Measurements from ENCODE around the gene SLC12A3.
"Not testable (repeated sequence)": the region's sequence is repeated elsewhere in the genome, so short reads cannot be mapped to it uniquely, and the experiment has no call there.

Gene SLC12A3

DNA sequence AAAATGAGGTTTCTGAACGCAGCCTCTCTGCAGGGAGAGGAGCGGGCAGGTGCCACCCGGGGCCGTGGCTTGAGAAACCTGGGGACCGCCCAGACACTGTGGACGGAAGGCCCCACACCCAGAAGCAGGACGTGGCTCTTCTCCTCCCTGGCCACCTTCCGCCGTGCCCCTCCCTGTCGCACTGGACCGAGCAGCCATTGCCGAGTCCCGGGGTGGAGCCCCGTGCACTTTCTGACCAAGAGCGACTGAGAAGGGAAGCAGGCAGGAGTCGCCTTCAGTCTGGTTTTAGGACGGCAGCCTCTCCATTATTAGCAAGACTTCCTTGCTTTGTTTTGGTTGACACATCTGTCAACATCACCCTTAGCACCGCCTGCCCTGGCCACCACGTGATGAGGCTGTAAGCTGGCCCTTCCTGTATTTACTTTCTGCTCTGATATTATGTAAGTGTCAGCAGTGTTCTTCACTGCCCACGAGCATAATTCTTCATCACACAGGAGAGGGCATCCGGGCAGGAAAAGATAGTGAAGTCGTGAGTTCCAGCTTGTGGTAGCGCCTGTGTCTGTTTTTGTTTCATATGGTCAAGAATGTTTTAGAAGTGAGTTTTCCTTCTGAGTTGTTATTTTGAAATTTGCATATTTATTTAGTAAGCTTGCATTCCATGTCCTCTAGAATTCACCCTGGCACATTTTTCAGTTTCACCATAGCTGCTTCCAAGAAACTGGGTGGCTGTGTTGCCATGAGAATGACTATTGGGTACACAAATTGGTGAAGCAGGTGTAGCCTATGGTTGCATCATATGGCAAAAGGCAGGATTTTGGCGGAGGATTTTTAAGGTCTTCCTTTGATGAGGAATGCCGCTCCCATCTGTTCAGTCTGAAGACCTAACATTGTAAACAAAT, 68.0 kb downstream of the SLC12A3 start:
- H2AFZ ChIP-seq = peak overlapping the region; percentile 87
- no peaks in the 10 kb centered on the region for H3K9me3 ChIP-seq (ENCODE audit: control insufficient read depth, low read length)
- H3K79me2 ChIP-seq = peaks cover 30% of the 10 kb centered on the region
- H3K36me3 ChIP-seq (ENCODE audit: control insufficient read depth, insufficient read depth, low read length) = no peaks in the 10 kb centered on the region
- H3K4me2 ChIP-seq (ENCODE audit: low read length) = peak overlapping the region; percentile 79
- peak overlapping the region; percentile 96 for H3K4me3 ChIP-seq (ENCODE audit: low read depth, low read length)
- H3K4me1 ChIP-seq = peaks cover 14% of the 10 kb centered on the region
- TF ChIP-seq, protein P1, sequence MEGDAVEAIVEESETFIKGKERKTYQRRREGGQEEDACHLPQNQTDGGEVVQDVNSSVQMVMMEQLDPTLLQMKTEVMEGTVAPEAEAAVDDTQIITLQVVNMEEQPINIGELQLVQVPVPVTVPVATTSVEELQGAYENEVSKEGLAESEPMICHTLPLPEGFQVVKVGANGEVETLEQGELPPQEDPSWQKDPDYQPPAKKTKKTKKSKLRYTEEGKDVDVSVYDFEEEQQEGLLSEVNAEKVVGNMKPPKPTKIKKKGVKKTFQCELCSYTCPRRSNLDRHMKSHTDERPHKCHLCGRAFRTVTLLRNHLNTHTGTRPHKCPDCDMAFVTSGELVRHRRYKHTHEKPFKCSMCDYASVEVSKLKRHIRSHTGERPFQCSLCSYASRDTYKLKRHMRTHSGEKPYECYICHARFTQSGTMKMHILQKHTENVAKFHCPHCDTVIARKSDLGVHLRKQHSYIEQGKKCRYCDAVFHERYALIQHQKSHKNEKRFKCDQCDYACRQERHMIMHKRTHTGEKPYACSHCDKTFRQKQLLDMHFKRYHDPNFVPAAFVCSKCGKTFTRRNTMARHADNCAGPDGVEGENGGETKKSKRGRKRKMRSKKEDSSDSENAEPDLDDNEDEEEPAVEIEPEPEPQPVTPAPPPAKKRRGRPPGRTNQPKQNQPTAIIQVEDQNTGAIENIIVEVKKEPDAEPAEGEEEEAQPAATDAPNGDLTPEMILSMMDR (IDR thresholded peaks at IDR 0.05) = peak; percentile 5
- H3K9ac ChIP-seq = peak overlapping the region; percentile 99
- H3K27me3 ChIP-seq (ENCODE audit: control insufficient read depth, insufficient read depth, low read length) = no peaks in the 10 kb centered on the region
- peak overlapping the region; percentile 100 for H3K27ac ChIP-seq

DNA sequence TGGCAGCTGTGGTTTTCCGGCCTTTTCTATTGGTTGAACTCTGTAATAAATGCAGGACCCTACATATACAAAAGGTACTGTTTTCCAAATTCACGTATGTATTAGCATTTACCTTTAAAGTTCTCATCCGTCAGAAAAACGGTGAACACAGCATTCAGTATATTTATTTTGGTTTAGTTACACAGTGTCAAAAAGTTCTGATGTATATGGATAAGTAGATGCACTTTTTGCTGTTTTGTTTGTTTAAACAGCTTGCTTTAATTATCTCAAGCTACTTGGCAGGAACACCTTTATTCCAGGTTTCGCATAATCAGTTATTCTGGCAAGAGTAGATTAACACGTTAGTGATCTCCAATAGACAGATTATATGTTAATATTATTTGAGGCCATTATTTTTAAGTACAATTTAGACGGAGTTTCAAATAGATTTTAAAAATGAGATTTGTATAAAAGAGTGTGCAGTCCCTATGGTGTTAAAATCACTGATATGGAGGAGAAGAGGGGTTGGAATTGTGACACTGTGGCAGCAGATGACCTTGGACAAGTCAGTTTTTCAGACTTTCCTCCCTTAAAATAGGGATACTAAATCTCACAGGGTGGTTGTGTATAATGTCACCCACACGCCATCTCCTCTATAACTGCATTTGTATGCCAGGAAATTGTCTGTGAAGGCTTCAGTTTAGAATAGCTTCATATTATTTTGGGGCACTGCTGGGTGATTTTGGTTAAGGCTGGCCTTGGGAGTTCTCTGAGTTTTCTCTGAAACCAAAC, 69.0 kb downstream of the SLC12A3 start:
- H3K4me1 ChIP-seq = peaks cover 14% of the 10 kb centered on the region

DNA sequence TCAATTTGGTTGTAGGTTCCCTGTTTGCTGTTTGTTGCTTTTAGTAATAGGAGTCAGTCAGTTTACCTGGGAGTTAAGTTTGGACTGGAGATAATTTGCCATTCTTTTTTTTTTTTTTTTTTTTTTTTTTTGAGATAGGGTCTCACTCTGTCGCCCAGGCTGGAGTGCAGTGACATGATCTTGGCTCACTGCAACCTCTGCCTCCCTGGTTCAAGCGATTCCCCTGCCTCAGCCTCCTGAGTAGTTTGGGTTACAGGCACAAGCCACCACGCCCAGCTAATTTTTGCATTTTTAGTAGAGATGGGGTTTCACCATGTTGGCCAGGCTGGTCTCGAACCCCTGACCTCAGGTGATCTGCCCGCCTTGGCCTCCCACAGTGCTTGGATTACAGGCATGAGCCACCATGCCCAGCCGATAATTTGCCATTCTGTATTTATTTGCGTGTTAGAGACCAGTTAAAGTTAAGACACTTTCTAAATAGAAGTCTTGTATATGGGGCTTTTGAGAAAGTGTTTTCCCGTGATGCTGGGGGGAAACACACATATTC, 69.7 kb downstream of the SLC12A3 start:
- Histone ChIP-seq H3K79me2 (peaks cover 36% of the 10 kb centered on the region), H3K4me2 (ENCODE audit: low read length) (peak overlapping the region; percentile 79), H3K4me3 (ENCODE audit: low read depth, low read length) (peak overlapping the region; percentile 96), H3K4me1 (peaks cover 14% of the 10 kb centered on the region), H3K27ac (peak overlapping the region; percentile 100)
- not testable (repeated sequence) for H3K9me3 ChIP-seq (ENCODE audit: control insufficient read depth, low read length); H2AFZ ChIP-seq; H3K36me3 ChIP-seq (ENCODE audit: control insufficient read depth, insufficient read depth, low read length); H3K9ac ChIP-seq; H3K27me3 ChIP-seq (ENCODE audit: control insufficient read depth, insufficient read depth, low read length)

More for the DNA sequence above, 69.0 kb downstream of the SLC12A3 start:
- H3K36me3 ChIP-seq (ENCODE audit: control insufficient read depth, insufficient read depth, low read length) = no peaks in the 10 kb centered on the region
- no peak overlapping the region for H2AFZ ChIP-seq
- H3K79me2 ChIP-seq = peaks cover 36% of the 10 kb centered on the region
- H3K27ac ChIP-seq = peak overlapping the region; percentile 100
- H3K4me3 ChIP-seq (ENCODE audit: low read depth, low read length) = peak overlapping the region; percentile 96
- TF ChIP-seq, protein P1 (IDR thresholded peaks at IDR 0.05) = no peak
- H3K9ac ChIP-seq = peak overlapping the region; percentile 19
- no peaks in the 10 kb centered on the region for H3K9me3 ChIP-seq (ENCODE audit: control insufficient read depth, low read length)
- peak overlapping the region; percentile 79 for H3K4me2 ChIP-seq (ENCODE audit: low read length)
- H3K27me3 ChIP-seq (ENCODE audit: control insufficient read depth, insufficient read depth, low read length) = no peaks in the 10 kb centered on the region

DNA sequence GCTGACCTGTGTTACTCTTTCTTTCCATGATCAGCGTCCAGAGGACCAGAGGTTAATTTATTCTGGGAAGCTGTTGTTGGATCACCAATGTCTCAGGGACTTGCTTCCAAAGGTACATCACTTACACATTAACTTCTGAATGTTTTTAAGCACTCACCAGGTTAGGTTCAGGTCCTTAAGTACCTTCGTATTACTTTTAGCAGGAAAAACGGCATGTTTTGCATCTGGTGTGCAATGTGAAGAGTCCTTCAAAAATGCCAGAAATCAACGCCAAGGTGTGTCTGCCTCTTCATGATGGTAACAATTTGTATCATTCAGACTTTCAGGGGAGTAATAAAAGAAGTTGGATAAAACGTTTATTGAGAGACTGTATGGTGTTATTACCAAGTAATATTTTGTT, 70.2 kb downstream of the SLC12A3 start:
- Histone ChIP-seq H3K4me2 (ENCODE audit: low read length) (peak overlapping the region; percentile 63), H3K4me1 (peaks cover 14% of the 10 kb centered on the region), H3K4me3 (ENCODE audit: low read depth, low read length) (peak overlapping the region; percentile 51), H3K9me3 (ENCODE audit: control insufficient read depth, low read length) (no peaks in the 10 kb centered on the region), H3K36me3 (ENCODE audit: control insufficient read depth, insufficient read depth, low read length) (no peaks in the 10 kb centered on the region), H3K27me3 (ENCODE audit: control insufficient read depth, insufficient read depth, low read length) (no peaks in the 10 kb centered on the region), H2AFZ (no peak overlapping the region), H3K79me2 (peaks cover 36% of the 10 kb centered on the region), H3K9ac (no peak overlapping the region), H3K27ac (peak overlapping the region; percentile 15)
- TF ChIP-seq, protein P1 (IDR thresholded peaks at IDR 0.05) = no peak

DNA sequence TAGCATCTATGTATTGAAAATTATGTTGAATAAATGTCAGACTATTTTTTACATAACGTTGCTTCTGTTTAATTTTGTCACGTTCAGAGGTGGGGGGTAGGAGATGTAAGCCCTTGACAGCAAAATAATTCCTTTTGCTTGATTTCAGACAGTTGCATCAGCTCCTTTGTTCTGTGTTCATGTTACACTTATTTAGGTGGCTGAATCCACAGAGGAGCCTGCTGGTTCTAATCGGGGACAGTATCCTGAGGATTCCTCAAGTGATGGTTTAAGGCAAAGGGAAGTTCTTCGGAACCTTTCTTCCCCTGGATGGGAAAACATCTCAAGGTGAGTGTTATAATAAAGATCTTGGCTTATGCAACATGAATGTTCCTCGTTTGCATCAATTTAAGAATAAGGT, 71.5 kb downstream of the SLC12A3 start:
- Histone ChIP-seq H3K27me3 (ENCODE audit: control insufficient read depth, insufficient read depth, low read length) (no peaks in the 10 kb centered on the region), H3K79me2 (peaks cover 36% of the 10 kb centered on the region), H3K27ac (no peak overlapping the region), H3K4me1 (peaks cover 9% of the 10 kb centered on the region), H3K36me3 (ENCODE audit: control insufficient read depth, insufficient read depth, low read length) (no peaks in the 10 kb centered on the region), H3K4me3 (ENCODE audit: low read depth, low read length) (no peak overlapping the region), H2AFZ (no peak overlapping the region), H3K9ac (no peak overlapping the region), H3K4me2 (ENCODE audit: low read length) (no peak overlapping the region), H3K9me3 (ENCODE audit: control insufficient read depth, low read length) (no peaks in the 10 kb centered on the region)
- TF ChIP-seq, protein P1 (IDR thresholded peaks at IDR 0.05) = no peak

Data from parathyroid adenoma (tissue), 2 donors.